GM12878 (cell line): Measurements from ENCODE around the gene GPN2. TPM values are rescaled to one million over a fixed set of nuclear protein-coding genes. Genes with fewer than 3 reads are reported as not detected.
A peak's percentile ranks its signal among the peaks of the same experiment; 100 is the strongest.

Experiments
- ATAC-seq: fragments of 200-7000 bp; cut with Tn5 transposase; 3 replicates; pipeline ENCODE4 v1.9.1; 2020; ENCODE audit warnings: mild to moderate bottlenecking, moderate library complexity
- BruUV-seq: library from RNA; stranded (reverse); fragments of 400-500 nt; replicated peaks from 2 replicates; lab custom pipeline; 2021; lab: Mats Ljungman, UMichigan
- CTCF ChIA-PET: fragments of 300-600 bp; sonication (Branson Sonifier 250); formaldehyde crosslinking; extraction: SDS; loops from one replicate; lab custom pipeline; 2021; ENCODE audit warnings: inconsistent platforms; lab: Yijun Ruan, JAX
- POLR2A ChIA-PET: fragments of 350-600 bp; formaldehyde crosslinking; extraction: SDS; loops from one replicate; lab custom pipeline; 2021; ENCODE audit warnings: inconsistent platforms; lab: Charles Lee
- RAD21 ChIA-PET: fragments of 300-600 bp; sonication (Branson Sonifier 250); formaldehyde crosslinking; loops from one replicate; lab custom pipeline; 2023; ENCODE audit warnings: antibody characterized with exemption; ENCODE audit not compliant: unreplicated experiment; lab: Charles Lee
- SMC1A ChIA-PET: fragments of 300-600 bp; sonication (Branson Sonifier 250); formaldehyde crosslinking; loops from one replicate; lab custom pipeline; 2023; ENCODE audit not compliant: unreplicated experiment, uncharacterized antibody; lab: Charles Lee
- DNase-seq: peaks from one replicate; pipeline ENCODE4 v3.0.0-alpha.2; 2011; ENCODE audit warnings: low read depth, low spot score
- FAIRE-seq: peaks from 3 replicates; lab custom pipeline; 2011; peaks lifted over from hg19 to GRCh38; lab: Jason Lieb, UNC
- H2AFZ ChIP-seq: 2 replicates; pipeline ENCODE4 v1.6.0; 2011; ENCODE audit warnings: low read depth, low read length, control low read depth; ENCODE audit not compliant: control insufficient read depth
- H3K27ac ChIP-seq: 2 replicates; pipeline ENCODE4 v1.5.1; 2011; ENCODE audit warnings: control low read depth; ENCODE audit not compliant: control insufficient read depth, insufficient read depth
- H3K27me3 ChIP-seq, 2 experiments: replicated peaks in 1 of 2; 2 replicates each; pipeline versions ENCODE4 v1.6.0 to v1.6.1; 2011; ENCODE audit warnings: low read length in 1 of 2; ENCODE audit not compliant: control insufficient read depth in 2 of 2, insufficient read depth in 2 of 2
- H3K36me3 ChIP-seq, 2 experiments: 2 replicates each; pipeline ENCODE4 v1.5.1; 2011; ENCODE audit warnings: low read length in 1 of 2; ENCODE audit not compliant: control insufficient read depth in 2 of 2, insufficient read depth in 2 of 2
- H3K4me1 ChIP-seq: 2 replicates; pipeline ENCODE4 v1.6.1; 2011; ENCODE audit warnings: mild to moderate bottlenecking, low read length, moderate library complexity, mixed read lengths; ENCODE audit not compliant: control insufficient read depth, insufficient read depth
- H3K4me2 ChIP-seq: 2 replicates; pipeline ENCODE4 v1.6.0; 2011; ENCODE audit warnings: control low read depth; ENCODE audit not compliant: control insufficient read depth, insufficient read depth
- H3K4me3 ChIP-seq: fragments of 200-600 bp; sonication (generic); 2 replicates; pipeline ENCODE4 v1.5.1; 2016
- H3K79me2 ChIP-seq: 2 replicates; pipeline ENCODE4 v1.6.0; 2011; ENCODE audit warnings: low read length; ENCODE audit not compliant: control insufficient read depth, insufficient read depth
- H3K9ac ChIP-seq: 2 replicates; pipeline ENCODE4 v1.8.0; 2011; ENCODE audit warnings: low read length, control low read depth, mixed read lengths; ENCODE audit not compliant: control insufficient read depth, insufficient read depth
- H3K9me3 ChIP-seq: replicated peaks from 3 replicates; pipeline ENCODE4 v1.5.1; 2011; ENCODE audit warnings: mild to moderate bottlenecking, low read length; ENCODE audit not compliant: control insufficient read depth, insufficient read depth
- H4K20me1 ChIP-seq: 2 replicates; pipeline ENCODE4 v1.6.0; 2011; ENCODE audit not compliant: control insufficient read depth, insufficient read depth
- BACH1 ChIP-seq: fragments of 450-650 bp; IDR thresholded peaks from 2 replicates; pipeline ENCODE4 v1.6.1; 2017; ENCODE audit warnings: mild to moderate bottlenecking, borderline replicate concordance
- CBFB ChIP-seq: IDR thresholded peaks from 2 replicates; pipeline ENCODE4 v1.6.1; 2016; ENCODE audit warnings: antibody characterized with exemption, low read depth
- CBX5 ChIP-seq: sonication (generic); IDR thresholded peaks from 2 replicates; pipeline ENCODE4 v1.6.1; 2016; ENCODE audit warnings: low read depth, moderate library complexity, mild to moderate bottlenecking, inconsistent platforms
- CHD4 ChIP-seq: fragments of 200-600 bp; sonication (generic); IDR thresholded peaks from 2 replicates; pipeline ENCODE4 v1.6.1; 2016; ENCODE audit warnings: mild to moderate bottlenecking
- GATAD2B ChIP-seq: fragments of 450-650 bp; conservative IDR thresholded peaks from 2 replicates; pipeline ENCODE4 v1.6.1; 2017; ENCODE audit warnings: low read depth, mild to moderate bottlenecking, moderate library complexity
- MEF2B ChIP-seq: fragments of 450-650 bp; IDR thresholded peaks from 2 replicates; pipeline ENCODE4 v1.6.1; 2018; ENCODE audit warnings: mild to moderate bottlenecking, moderate library complexity; ENCODE audit not compliant: partially characterized antibody, poor library complexity, severe bottlenecking
- NBN ChIP-seq: fragments of 450-650 bp; IDR thresholded peaks from 2 replicates; pipeline ENCODE4 v1.6.1; 2016
- PAX8 ChIP-seq: fragments of 450-650 bp; IDR thresholded peaks from 2 replicates; pipeline ENCODE4 v1.6.1; 2017; ENCODE audit warnings: mild to moderate bottlenecking, moderate library complexity
- POLR2AphosphoS2 ChIP-seq: IDR thresholded peaks from 2 replicates; pipeline ENCODE4 v1.6.1; 2011; ENCODE audit warnings: low read depth, mild to moderate bottlenecking, low read length, improper control_type of control experiment, moderate library complexity
- POLR2AphosphoS5 ChIP-seq: IDR thresholded peaks from 2 replicates; pipeline ENCODE4 v1.6.1; 2011; ENCODE audit warnings: mild to moderate bottlenecking, low read length, inconsistent platforms
- RB1 ChIP-seq: fragments of 450-650 bp; formaldehyde crosslinking; IDR thresholded peaks from 2 replicates; pipeline ENCODE4 v1.6.1; 2017; ENCODE audit warnings: mild to moderate bottlenecking, borderline replicate concordance
- RCOR1 ChIP-seq: conservative IDR thresholded peaks from 2 replicates; pipeline ENCODE4 v1.6.1; 2012; ENCODE audit warnings: low read depth, low read length, improper control_type of control experiment
- RELA ChIP-seq: fragments of 450-650 bp; IDR thresholded peaks from 2 replicates; pipeline ENCODE4 v1.8.0; 2014; ENCODE audit warnings: borderline replicate concordance; ENCODE audit not compliant: partially characterized antibody
- SMAD5 ChIP-seq: IDR thresholded peaks from 2 replicates; pipeline ENCODE4 v1.6.1; 2016; ENCODE audit warnings: antibody characterized with exemption, low read depth
- SP1 ChIP-seq: IDR thresholded peaks from one replicate; pipeline ENCODE4 v1.6.1; 2011; ENCODE audit warnings: low read depth, low read length
- STAT1 ChIP-seq: fragments of 450-650 bp; conservative IDR thresholded peaks from 2 replicates; pipeline ENCODE4 v1.6.1; 2014; ENCODE audit warnings: antibody characterized with exemption, mild to moderate bottlenecking
- TAF1 ChIP-seq: IDR thresholded peaks from 2 replicates; pipeline ENCODE4 v1.6.1; 2011; ENCODE audit warnings: mild to moderate bottlenecking, low read depth, low read length, borderline replicate concordance
- ZNF622 ChIP-seq: fragments of 450-650 bp; IDR thresholded peaks from 2 replicates; pipeline ENCODE4 v1.6.1; 2017; ENCODE audit warnings: mild to moderate bottlenecking, inconsistent platforms
- WGBS: methylation state at CpG from one replicate; pipeline ENCODE4 v1.1.6; 2016; ENCODE audit warnings: low lambda C conversion rate; ENCODE audit not compliant: insufficient replicate concordance, insufficient coverage; ENCODE audit errors: missing lambda C conversion rate; 5-methylcytosine and 5-hydroxymethylcytosine counted together
- in situ Hi-C: fragments of 300-500 bp; cut with MboI; formaldehyde crosslinking; loops from 9 replicates; pipeline ENCODE4 v1.14.3; 2018; ENCODE audit warnings: mixed read lengths
- intact Hi-C: fragments of 100-400 bp; cut with micrococcal nuclease; formaldehyde crosslinking; loops from one replicate; pipeline ENCODE4 v1.14.2; 2022; ENCODE audit not compliant: unreplicated experiment
- polyA plus RNA-seq, 11 experiments: library from polyadenylated mRNA; depleted of rRNA in 4 of 11; unstranded in 6 of 11; stranded (reverse) in 5 of 11; fragments of >200 nt; fragmentation: Nextera tagmentation in 4 of 11; fragmentation: Illumina TruSeq in 1 of 11; extraction: Ambion mirVana in 4 of 11; extraction: Trizol in 1 of 11; gene quantifications; 1 replicate in 1 of 11; 2 replicates in 10 of 11; pipeline versions ENCODE4 v1.2.1 to v1.2.3, GENCODE V29; 2011 to 2016; ENCODE audit warnings: inconsistent platforms in 2 of 11, missing spikeins in 2 of 11, low read depth in 1 of 11
- total RNA-seq, 4 experiments: library from RNA; depleted of rRNA in 3 of 4; stranded (reverse); fragments of >200 nt in 3 of 4; fragmentation: Illumina TruSeq in 1 of 4; extraction: Trizol in 1 of 4; gene quantifications; 2 replicates each; pipeline versions ENCODE4 v1.2.1 to v1.2.3, GENCODE V29; 2013 to 2021
- TF ChIP-seq, protein P1 (sequence below): fragments of 450-650 bp; IDR thresholded peaks from 2 replicates; pipeline ENCODE4 v1.6.1; 2016; ENCODE audit warnings: mild to moderate bottlenecking
- TF ChIP-seq, protein P2 (sequence below): fragments of 450-650 bp; IDR thresholded peaks from 2 replicates; pipeline ENCODE4 v1.6.1; 2017; ENCODE audit warnings: low read depth, mild to moderate bottlenecking, moderate library complexity
- TF ChIP-seq, protein P3 (sequence below): IDR thresholded peaks from 2 replicates; pipeline ENCODE4 v1.6.1; 2012; ENCODE audit warnings: low read depth, low read length, improper control_type of control experiment

The GPN2 gene
- total and polyA plus RNA-seq, 10 of the 15 experiments (the other 5 are each of a cell fraction or from before 2014, with no cell fraction given), result 8.3 to 61.4 (median 23.3) TPM

DNA sequence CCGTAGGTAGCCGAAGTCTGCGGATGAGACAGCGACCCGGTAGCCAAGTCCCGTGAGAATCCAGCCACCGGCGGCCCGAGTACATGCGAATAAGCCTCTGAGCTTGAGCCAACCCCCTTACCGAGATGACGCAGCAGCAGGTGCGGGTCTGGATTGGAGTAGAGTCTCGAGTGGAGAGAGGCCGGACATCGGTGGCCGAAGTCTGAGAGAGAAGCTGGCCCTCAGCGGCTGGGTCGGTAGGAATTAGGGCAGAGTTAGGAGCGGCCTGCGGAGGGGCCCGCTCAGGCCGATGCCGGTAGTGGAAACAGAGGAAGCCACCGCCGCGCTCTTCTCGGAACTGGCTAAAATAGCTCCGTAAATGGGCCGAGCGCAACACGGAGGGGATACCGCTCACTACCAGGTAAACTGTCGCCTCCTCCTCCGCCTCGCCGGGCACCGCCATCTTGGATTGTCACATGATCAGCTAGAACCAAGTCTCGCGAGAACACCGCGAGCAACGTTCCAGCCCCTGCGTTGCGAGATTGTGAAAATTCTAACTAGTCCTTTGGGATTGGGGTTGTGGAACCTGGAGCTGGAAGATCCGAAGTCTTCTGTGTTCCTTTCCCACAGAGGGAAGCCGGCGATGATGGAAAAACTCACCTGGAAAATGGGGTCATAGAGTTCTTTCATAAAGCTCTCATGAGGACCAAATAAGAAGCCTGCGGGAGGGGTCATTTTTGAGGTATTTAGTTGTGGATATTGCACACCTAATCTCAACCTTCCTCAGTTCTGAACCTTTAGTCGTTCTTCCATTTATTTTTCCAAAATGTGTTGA, 10.1 kb upstream of the GPN2 start, which contains the start of gene GPATCH3:
Gene GPATCH3 (minus strand): TSS at position 467 of the 814 bp plus-strand sequence. CDS start 25 bp downstream, at position 442.
- WGBS, result 1% methylated on average over 50 of the region's 50 CpGs
- Histone ChIP-seq H2AFZ (peak within 1 kb of the TSS; percentile 98), H3K4me3 (peak within 1 kb of the TSS; percentile 85), H3K9me3 (no peaks in the 10 kb centered on the region), H3K4me1 (peaks cover 6% of the 10 kb centered on the region; the same call in 1 of the 2 replicates), H3K9ac (peak within 1 kb of the TSS; percentile 88), H3K36me3 (no peaks in the 10 kb centered on the region; a peak in 2 of 4 replicates), H4K20me1 (no peaks in the 10 kb centered on the region), H3K4me2 (peak within 1 kb of the TSS; percentile 84), H3K27me3 (no peaks in the 10 kb centered on the region), H3K27ac (peak within 1 kb of the TSS; percentile 77), H3K79me2 (peaks cover 18% of the 10 kb centered on the region)
- ATAC-seq, result peak; percentile 96
- FAIRE-seq, result peak; percentile 98
- ChIA-PET CTCF (interaction anchor here (1.0 to 1.7 kb wide), 6 partner anchors 10 to 146 kb away, joined by 3 to 6 read pairs (median 3); partner anchors contain the start of gene GPN2), POLR2A (interaction anchor here (0.6 to 3.6 kb wide), 8 partner anchors 9 to 266 kb away, joined by 3 to 33 read pairs (median 4); partner anchors contain the start of genes GPN2, NUDC and SLC9A1), RAD21 (interaction anchor here (0.6 to 1.1 kb wide), 5 partner anchors 10 to 383 kb away, joined by 3 to 4 read pairs (median 3); partner anchors contain the start of genes GPN2, NR0B2, NUDC and SLC9A1), SMC1A (interaction anchor here (0.5 to 2.8 kb wide), 10 partner anchors 10 to 408 kb away, joined by 3 to 18 read pairs (median 3); partner anchors contain the start of genes GPN2 and NUDC)
- in situ Hi-C loops (no loop called here), intact Hi-C loops (no loop called here)
- BruUV-seq, result TSS peak; percentile 87
- peak; percentile 79 for DNase-seq
- TF ChIP-seq RCOR1, result peak; percentile 89
- TF ChIP-seq STAT1, result peak; percentile 64; the same call in 1 of the 2 replicates
- peak; percentile 68 for TF ChIP-seq MEF2B
- no peak for TF ChIP-seq ZNF622
- peak; percentile 93 for TF ChIP-seq POLR2AphosphoS5
- peak; percentile 13 for TF ChIP-seq SP1
- peak; percentile 91 for TF ChIP-seq CBFB
- peak; percentile 69 for TF ChIP-seq NBN
- no peak for TF ChIP-seq PAX8
- TF ChIP-seq SMAD5, result peak; percentile 69; the same call in 1 of the 2 replicates
- TF ChIP-seq, protein P1, sequence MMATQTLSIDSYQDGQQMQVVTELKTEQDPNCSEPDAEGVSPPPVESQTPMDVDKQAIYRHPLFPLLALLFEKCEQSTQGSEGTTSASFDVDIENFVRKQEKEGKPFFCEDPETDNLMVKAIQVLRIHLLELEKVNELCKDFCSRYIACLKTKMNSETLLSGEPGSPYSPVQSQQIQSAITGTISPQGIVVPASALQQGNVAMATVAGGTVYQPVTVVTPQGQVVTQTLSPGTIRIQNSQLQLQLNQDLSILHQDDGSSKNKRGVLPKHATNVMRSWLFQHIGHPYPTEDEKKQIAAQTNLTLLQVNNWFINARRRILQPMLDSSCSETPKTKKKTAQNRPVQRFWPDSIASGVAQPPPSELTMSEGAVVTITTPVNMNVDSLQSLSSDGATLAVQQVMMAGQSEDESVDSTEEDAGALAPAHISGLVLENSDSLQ, result peak; percentile 53; the same call in 1 of the 2 replicates
- TF ChIP-seq RELA, result no peak
- no peak for TF ChIP-seq POLR2AphosphoS2
- TF ChIP-seq RB1, result peak; percentile 55; the same call in 1 of the 2 replicates
- TF ChIP-seq, protein P2, sequence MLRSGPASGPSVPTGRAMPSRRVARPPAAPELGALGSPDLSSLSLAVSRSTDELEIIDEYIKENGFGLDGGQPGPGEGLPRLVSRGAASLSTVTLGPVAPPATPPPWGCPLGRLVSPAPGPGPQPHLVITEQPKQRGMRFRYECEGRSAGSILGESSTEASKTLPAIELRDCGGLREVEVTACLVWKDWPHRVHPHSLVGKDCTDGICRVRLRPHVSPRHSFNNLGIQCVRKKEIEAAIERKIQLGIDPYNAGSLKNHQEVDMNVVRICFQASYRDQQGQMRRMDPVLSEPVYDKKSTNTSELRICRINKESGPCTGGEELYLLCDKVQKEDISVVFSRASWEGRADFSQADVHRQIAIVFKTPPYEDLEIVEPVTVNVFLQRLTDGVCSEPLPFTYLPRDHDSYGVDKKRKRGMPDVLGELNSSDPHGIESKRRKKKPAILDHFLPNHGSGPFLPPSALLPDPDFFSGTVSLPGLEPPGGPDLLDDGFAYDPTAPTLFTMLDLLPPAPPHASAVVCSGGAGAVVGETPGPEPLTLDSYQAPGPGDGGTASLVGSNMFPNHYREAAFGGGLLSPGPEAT, result peak; percentile 100
- peak; percentile 68; the same call in 1 of the 2 replicates for TF ChIP-seq CBX5
- peak; percentile 97 for TF ChIP-seq TAF1
- TF ChIP-seq, protein P3, sequence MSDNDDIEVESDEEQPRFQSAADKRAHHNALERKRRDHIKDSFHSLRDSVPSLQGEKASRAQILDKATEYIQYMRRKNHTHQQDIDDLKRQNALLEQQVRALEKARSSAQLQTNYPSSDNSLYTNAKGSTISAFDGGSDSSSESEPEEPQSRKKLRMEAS, result no peak; the same call in 1 of the 2 replicates
- peak; percentile 18; the same call in 1 of the 2 replicates for TF ChIP-seq BACH1
- no peak for TF ChIP-seq GATAD2B
- no peak for TF ChIP-seq CHD4
